Measurements from ENCODE around the gene GRB2.

GRB2 gene

DNA sequence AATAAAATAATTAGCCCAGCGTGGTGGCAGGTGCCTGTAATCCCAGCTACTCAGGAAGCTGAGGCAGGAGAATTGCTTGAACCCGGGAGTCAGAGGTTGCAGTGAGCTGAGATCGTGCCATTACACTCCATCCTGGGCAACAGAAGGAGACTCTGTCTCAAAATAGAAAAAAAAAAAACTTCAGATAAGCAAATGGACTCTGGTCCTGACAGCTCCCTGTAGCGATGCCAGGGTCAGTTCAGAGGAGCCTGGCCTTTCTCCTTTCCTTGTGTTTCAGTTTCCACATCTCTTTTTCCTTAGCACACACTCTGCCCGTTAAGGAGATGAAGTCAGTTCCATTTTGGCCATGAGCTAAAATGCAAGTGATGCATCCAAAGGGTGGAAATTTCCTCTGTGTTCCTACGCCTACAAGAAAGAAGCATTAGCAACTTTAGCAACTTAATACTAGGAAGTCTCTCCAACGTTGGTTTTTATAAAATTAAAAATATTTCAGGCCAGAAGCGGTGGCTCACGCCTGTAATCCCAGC is 11.6 kb upstream of the GRB2 start:
- intact Hi-C loops (cut with DNase I), result no loop called here

DNA sequence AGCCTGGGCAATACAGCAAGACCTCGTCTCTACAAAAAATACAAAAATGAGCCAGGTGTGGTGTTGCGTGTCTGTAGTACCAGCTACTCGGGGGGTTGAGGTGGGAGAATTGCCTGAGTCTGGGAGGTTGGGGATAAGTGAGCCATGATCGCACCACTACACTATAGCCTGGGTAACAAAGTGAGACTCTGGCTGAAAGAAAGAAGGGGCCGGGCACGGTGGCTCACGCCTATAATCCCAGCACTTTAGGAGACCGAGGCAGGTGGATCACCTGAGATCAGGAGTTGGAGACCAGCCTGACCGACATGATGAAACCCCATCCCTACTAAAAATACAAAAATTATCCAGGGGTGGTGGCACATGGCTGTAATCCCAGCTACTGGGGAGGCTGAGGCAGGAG is 10.5 kb upstream of the GRB2 start:
- peak in 1 of 42 donors; percentile 12 for DNase-seq
- intact Hi-C loops (cut with DNase I), result no loop called here

More for the DNA sequence above, 11.6 kb upstream of the GRB2 start:
- DNase-seq, result no peak

DNA sequence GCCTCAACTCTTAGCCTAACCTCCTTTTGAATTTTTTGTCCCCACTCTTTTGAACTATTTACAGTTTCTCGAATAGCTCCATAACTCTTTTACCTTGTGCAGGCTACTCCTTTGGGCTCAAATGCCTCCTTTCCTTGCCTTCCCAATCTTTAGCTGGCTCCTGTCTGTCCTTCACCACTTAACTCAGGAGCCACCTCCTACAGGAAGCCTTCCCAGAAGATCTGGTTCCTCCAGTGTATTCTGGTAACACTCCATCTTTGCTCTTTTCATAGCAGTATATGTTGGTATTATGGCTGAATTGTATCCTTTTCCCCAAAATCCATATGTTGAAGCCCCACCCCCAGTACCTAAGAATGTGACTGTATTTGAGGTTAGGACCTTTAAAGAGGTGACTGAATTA is 9.0 kb upstream of the GRB2 start:
- intact Hi-C loops (cut with DNase I), result no loop called here
- DNase-seq, result no peak

DNA sequence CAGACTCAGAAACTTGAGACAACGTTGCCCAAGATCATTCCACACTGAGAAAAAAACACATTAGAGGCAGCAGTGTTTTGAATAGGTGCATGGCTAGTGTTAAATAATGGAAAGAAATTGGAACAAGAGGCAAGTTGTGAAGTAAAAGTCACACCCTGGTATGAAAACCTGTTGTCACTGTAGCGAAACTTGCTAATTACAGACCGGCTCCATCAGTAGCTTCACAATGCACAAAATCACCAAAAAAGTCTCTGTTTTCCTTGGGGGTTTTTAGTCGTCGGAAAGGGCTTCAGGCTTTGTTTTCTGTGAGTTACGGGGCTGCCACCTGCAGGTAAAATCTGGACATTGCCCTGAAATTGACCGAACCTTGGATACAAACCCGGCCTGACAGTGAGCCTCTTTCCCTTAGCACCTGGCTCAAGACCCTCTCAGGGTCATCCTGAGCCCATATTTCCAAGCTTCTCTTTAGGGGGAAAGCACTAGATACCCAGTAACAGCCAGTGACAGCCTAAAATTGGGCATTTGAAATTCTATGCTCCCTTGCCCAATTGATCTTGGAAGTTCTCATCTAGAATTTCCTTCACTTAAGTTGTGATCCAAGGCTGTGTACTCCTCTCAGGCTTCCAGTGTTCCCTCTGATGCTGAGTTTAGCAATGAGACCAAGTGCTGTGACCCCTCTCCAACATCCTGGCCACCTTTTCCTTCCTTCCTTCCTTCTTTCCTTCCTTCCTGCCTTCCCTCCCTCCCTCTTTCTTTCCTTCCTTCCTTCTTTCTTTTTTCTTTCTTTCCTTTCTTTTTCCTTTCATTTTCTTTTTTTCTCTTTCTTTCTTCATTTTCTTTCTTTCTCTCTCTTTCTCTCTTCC is 7.2 kb upstream of the GRB2 start:
- DNase-seq, result peak in 40 of 42 donors; percentile 7 to 84 (median 53)
- intact Hi-C loops (cut with DNase I), result no loop called here

DNA sequence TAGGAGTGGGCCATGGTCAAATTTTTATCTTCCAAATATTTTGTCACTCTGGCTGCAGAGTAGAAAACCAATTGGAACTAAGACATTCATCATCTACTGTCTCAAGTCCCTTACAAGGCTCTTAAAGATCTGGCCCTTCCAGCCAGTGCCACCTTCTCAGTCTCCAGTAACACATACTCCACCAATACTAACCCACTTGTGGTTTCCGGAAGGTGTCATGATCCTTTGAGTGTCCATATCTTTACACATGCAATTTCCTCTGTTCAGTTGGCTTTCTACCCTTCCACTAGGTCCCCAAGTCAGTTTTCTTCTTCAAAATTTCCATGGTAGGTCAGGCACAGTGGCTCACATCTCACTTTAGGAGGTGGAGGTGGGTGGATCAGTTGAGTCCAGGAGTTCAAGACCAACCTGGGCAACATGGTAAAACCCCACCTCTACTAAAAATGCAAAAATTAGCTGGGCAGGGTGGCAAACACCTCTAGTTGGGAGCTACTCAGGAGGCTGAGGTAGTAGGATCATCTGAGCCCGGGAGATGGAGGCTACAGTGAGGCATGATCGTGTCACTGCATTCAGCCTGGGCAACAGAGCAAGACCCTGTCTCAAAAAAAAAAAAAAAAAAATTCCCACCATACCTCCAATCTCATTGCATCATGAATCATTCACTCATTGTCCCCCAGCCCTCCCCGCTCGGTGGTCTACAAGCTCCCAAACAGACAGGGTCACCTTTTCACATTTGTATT is 6.0 kb upstream of the GRB2 start:
- peak in 1 of 42 donors; percentile 7 for DNase-seq
- intact Hi-C loops (cut with DNase I), result no loop called here

DNA sequence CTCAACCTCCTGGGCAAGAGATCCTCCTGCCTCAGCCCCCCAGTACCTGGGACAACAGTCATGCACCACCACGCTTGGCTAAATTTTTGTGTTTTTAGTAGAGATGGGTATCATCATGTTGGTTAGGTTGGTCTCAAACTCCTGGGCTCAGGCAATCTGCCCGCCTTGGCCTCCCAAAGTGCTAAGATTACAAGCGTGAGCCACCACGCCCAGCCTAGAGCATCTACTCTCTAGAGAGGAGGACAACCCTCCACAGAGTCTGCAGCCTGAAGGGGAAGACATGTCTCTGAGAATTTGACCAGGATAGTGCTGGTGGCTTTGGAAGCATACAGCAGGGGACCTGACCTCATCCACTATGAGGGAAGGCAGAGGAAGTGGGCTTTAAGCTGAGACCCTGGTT is 4.7 kb upstream of the GRB2 start:
- intact Hi-C loops (cut with DNase I), result no loop called here
- peak in 1 of 42 donors; percentile 3 for DNase-seq

DNA sequence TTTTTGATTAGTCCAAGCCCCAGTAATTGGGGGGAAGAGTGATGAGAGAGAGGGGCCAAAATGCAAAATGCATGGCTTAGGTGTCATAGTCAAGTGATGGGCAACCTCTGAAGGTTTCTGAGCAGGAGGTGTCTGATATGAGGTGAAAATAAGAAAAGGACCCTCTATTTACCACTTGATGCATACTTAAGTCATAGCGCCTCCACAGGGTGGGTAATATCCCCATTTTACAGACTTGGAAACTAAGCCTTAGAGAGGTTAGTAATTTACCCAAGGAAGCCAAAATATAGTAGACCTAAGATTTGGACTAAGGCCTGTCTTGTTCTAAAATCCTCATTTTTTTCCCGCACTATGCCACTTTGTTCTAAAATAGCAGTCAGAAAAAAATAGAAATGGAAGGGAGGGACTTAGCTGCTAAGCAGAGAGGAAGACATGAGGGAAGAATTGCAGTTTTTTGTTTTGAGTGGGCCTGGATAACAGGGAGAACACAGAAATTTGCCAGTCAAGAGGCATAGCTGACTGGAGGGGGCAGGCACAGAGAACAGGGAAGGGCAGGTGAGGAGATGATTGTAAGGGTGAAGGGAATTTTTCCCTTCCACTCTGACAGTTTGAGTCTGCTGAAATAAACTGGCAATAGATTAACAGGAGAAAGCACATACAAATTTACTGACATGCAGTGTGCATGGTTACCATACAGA is 2.3 kb upstream of the GRB2 start:
- DNase-seq, result peak in 28 of 42 donors; percentile 15 to 87 (median 50)
- intact Hi-C loops (cut with DNase I), result no loop called here

DNA sequence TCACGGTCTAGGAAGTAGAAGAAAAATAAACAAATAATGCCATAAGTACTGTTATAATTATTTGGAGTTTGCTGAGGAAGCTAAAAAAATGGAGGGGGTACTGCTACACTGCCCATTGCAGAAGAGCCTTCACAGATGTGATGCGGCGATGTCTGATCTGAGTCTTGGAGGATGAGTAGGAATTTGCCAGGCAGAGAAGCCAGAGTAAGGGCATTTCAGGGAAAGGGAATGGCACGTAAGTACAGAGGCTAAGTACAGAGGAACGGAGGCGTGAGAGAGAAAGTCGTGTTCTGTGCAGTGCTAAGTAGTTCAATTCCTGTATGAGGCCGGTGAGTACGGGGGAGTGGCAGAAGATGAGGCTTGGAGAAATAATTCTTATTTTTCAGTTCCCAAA is 741 bp upstream of the GRB2 start:
- intact Hi-C loops (cut with DNase I), result no loop called here
- DNase-seq, result peak in 36 of 42 donors; percentile 7 to 88 (median 54)

DNA sequence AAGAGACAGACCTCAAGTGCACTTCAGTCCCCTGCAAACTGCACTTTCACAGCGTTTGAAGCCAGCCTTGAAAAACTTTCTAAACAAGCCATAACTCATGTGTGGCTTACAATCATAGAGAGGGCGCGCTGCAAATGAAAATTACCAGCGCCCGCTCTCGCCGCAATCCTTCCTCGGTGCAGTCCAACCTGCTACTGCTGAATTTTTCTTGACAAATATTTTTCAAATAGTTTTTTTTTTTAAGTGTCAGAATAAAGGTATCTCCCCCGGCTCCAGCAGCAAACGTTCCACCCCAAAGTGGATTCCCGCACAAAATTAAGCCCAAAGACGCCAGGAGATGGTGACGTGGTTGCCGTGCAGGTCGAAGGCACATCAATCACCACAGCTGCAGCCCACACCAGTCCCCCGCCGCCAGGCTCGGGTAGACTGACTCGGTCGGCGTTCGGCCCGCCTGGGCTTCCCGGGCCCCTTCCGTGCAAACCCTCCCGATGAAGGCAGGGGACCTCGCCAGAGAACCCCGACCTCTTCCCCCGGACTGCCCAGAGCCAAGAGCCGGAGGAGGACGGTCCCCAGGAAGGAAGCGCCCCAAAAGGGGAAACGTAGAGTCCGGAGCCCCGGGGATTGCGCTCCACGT is 630 bp downstream of the GRB2 start:
- intact Hi-C loops (cut with DNase I), result loop anchor here (2.0 kb wide), 1 partner anchor 82 kb away; no protein-coding TSS in a partner anchor

DNA sequence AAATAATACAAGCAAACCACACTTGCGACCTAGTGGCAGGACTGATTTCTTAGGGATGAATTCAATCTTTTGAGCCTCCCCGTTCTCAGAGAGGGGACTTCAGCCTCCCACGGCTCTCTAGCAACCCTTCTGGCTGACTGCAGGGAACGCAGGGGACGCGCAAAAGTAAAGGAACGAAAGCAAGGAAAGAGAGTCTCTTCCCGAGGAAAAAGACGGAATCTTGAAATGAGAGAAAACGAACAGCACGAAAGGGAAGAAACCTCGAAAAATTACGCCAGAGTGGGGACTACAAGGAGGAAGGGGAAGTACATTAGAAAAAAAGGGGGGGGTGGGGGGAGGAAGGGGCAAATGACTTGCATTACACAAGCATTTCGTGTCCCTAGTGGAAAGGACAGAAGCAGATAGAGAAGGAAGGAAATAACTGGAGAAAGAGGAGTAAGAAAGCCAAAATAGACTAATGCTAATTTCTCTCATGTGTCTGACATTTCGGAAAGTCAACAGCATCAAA is 1.2 kb downstream of the GRB2 start:
- intact Hi-C loops (cut with DNase I), result loop anchor here (2.0 kb wide), 1 partner anchor 81 kb away; no protein-coding TSS in a partner anchor
- DNase-seq, result peak; percentile 35 to 88 (median 72)

More for the DNA sequence above, 630 bp downstream of the GRB2 start:
- peak in 41 of 42 donors; percentile 14 to 76 (median 47) for DNase-seq

DNA sequence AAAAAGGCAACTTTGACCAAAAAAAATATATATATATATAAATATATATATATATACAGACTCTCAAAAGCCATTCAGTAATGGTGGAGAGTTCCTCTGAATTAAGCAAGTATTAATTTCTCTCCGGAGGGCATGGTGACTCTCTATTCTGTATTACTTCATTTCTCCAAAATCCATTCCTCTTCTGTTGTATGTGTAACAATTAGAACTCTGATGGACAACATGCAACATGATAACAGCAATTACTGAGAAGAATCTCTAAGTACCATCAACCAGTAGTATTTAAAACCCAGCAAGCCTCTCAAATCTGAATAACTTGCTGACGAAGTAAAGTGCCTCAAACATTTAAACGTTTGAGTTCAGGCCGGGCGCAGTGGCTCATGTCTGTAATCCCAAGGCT is 2.3 kb downstream of the GRB2 start:
- intact Hi-C loops (cut with DNase I), result no loop called here
- no peak for DNase-seq

DNA sequence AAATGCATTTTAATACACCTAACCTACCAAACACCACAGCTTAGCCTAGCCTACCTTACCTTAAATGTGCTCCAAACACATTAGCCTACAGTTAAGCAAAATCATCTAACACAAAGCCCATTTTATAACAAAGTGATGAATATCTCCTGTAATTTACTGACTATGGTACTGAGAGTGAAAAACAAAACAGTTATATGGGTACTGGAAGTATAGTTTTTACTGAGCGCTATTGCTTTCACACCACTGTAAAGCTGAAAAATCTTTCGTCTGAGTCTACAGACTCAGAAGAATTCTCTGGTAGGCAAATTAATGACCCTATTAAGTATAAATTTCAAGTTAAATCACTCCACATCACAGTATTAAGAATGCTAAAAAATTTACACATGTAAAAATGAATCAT is 3.5 kb downstream of the GRB2 start:
- no peak for DNase-seq
- intact Hi-C loops (cut with DNase I), result no loop called here

DNA sequence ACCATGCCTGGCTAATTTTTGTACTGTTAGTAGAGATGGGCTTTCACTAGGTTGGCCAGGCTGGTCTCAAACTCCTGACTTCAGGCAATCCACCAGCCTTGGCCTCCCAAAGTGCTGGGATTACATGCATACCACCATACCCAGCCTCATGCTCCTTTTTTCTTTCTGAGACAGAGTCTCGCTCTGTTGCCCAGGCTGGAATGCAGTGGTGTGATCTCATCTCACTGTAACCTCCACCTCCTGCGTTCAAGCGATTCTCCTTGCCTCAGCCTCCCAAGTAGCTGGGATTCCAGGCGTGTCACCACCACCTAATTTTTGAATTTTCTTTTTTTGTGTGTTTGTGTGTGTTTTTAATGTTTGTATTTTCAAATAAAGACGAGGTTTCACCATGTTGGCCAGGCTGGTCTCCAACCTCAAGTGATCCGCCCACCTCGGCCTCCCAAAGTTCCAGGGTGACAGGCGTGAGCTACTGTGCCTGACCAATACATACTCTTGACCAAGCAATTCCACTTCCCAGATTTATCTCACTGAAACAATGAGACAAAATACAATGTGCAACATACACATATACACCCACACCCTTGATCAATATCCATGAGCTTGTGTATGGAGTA is 5.0 kb downstream of the GRB2 start:
- DNase-seq, result peak in 2 of 42 donors; percentile 2 to 9
- intact Hi-C loops (cut with DNase I), result no loop called here

DNA sequence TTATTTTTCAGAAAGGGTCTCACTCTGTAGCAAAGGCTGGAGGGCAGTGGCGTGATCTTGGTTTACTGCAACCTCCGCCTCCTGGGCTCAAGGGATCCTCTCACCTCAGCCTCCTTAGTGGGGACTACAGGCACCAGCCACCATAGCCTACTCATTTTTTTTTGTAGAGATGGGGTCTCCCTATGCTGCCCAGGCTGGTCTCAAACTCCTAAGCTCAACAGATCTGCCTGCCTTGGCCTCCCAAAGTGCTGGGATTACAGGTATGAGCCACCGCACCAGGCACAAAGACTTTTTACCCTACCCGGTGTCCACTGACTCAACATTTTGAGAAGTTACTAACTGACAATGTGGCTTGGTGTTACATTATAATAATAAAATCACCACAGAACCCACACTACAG is 7.2 kb downstream of the GRB2 start:
- peak in 1 of 42 donors; percentile 10 for DNase-seq
- intact Hi-C loops (cut with DNase I), result no loop called here

DNA sequence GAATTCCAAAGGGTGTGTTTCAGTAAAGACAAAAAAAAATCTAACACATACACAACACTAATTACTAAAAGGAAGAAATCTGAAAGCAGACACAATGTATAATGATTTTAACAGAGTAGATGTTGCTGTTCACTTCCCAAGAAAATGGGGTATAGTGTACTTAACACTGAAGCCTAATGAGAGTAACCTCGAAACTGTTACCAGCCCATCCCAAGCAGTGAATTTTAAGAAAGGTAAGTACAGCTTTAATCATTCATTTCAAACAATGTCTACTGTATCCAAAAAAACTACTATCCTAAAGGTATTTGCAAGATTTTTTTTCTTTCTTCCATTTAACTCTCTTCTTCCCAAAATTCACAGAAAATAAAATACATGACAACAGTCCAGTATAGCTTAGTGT is 8.3 kb downstream of the GRB2 start:
- no peak for DNase-seq
- intact Hi-C loops (cut with DNase I), result no loop called here

DNA sequence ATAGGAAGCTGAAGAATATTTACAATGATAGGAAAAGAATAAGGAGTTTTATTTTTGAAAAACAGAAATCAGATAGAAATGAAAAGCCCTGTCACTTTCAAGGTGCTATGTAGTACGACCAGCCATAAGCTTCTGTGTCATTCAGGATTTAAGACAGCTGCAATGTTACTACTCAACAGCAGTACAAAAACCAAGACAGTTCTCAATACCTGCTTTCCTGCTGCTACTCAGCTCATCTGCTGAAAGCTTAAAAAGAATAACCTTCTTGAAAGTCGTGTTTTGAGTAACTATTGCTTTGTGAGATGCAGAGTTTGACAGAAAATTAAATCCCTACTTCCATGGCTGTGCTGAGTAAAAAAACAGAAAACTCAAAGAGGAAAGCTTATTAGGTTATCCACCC is 8.7 kb downstream of the GRB2 start:
- no peak for DNase-seq
- intact Hi-C loops (cut with DNase I), result no loop called here

DNA sequence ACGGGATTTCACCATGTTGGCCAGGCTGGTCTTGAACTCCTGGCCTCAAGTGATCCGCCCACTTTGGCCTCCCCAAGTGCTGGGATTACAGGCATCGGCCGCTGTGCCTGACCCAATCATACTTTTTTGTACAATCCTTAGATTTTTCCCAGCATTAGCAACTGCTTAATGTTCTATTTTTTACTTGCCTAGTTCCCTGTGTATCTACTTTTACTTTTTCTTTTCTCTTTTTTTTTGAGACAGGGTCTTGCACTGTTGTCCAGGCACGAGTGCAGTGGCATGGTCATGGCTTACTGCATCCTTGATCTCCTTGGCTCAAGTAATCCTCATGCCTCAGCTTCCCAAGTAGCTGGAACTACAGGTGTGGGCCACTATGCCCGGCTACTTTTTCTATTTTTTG is 9.5 kb downstream of the GRB2 start:
- intact Hi-C loops (cut with DNase I), result no loop called here
- DNase-seq, result no peak

DNA sequence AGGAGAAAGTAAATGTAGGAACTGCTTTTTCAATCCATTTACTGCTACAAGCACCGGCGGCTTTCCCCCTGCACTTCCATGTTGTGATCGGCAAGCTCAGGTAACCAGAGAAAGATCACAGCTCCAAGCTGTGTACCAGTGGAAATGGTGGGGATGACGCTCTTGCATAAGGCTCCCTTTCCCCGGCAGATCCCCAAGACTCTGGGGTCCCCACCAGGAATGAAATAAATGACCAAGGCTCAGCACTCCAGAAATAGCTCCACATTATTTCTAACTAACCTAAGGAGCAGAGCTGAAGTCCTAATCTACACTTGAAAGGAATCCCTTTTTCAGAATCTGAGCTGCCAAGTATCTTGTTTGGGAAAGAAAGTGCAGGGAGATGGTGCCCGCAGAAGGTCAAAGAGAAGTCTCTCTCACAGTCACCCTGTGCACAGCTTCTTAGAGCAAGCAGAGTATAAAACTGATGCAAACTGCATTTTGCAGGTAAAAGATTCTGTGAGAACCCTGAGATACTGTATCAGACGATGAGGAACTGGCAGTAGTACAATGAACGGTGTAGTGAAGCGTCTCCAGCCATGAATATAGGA is 11.1 kb downstream of the GRB2 start:
- intact Hi-C loops (cut with DNase I), result no loop called here
- peak in 4 of 42 donors; percentile 6 to 19 (median 12) for DNase-seq

All from head of caudate nucleus (tissue), 42 donors.